Thyroid gland (tissue), 4 donors: ENCODE results near the gene AGPAT1.

Source experiments
- CTCF ChIP-seq, 6 experiments: fragments of 200-600 bp in 3 of 6; fragments of 450-650 bp in 3 of 6; sonication (generic) in 3 of 6; IDR thresholded peaks; one replicate each; pipeline ENCODE4 v1.5.1; 2016 to 2019; ENCODE audit warnings: antibody characterized with exemption in 6 of 6, mild to moderate bottlenecking in 2 of 6, inconsistent platforms in 1 of 6, moderate library complexity in 1 of 6
- POLR2A ChIP-seq, 2 donors: fragments of 450-650 bp; IDR thresholded peaks; one replicate each; pipeline ENCODE4 v1.6.1; 2017; ENCODE audit warnings: antibody characterized with exemption in 2 of 2, mild to moderate bottlenecking in 2 of 2, moderate library complexity in 1 of 2

GRCh38 chr6:32216998-32217397 lies 41.1 kb upstream of the AGPAT1 start:
- TF ChIP-seq CTCF (IDR thresholded peaks at IDR 0.05): no peak
- TF ChIP-seq POLR2A (IDR thresholded peaks at IDR 0.05): no peak
